HG03045 (cell line): ENCODE measurements around the gene TNC.

Source experiments
- ATAC-seq: cut with Tn5 transposase; IDR thresholded peaks from one replicate; pipeline ENCODE4 v1.9.1; 2021; ENCODE audit warnings: mild to moderate bottlenecking, moderate library complexity; ENCODE audit not compliant: unreplicated experiment

The TNC gene

GRCh38 chr9:115104908-115105307 lies 13.0 kb downstream of the TNC start:
- no peak for ATAC-seq

GRCh38 chr9:115103746-115104477 lies 14.0 kb downstream of the TNC start:
- ATAC-seq: no peak

GRCh38 chr9:115099901-115100300 lies 18.1 kb downstream of the TNC start:
- no peak for ATAC-seq

GRCh38 chr9:115098226-115098965 lies 19.6 kb downstream of the TNC start:
- no peak for ATAC-seq

- ATAC-seq: no peak
Observed at GRCh38 chr9:115093520-115093919, 24.4 kb downstream of the TNC start.

GRCh38 chr9:115090486-115090885 lies 27.5 kb downstream of the TNC start:
- no peak for ATAC-seq

- no peak for ATAC-seq
Observed at GRCh38 chr9:115088860-115089259, 29.1 kb downstream of the TNC start.

GRCh38 chr9:115086886-115087285 lies 31.1 kb downstream of the TNC start:
- no peak for ATAC-seq

GRCh38 chr9:115086461-115086860 lies 31.5 kb downstream of the TNC start:
- no peak for ATAC-seq

- ATAC-seq: no peak
Observed at GRCh38 chr9:115085773-115086377, 32.1 kb downstream of the TNC start.

GRCh38 chr9:115084709-115085108 lies 33.2 kb downstream of the TNC start:
- ATAC-seq: no peak

GRCh38 chr9:115084157-115084556 lies 33.8 kb downstream of the TNC start:
- no peak for ATAC-seq

- ATAC-seq: no peak
Observed at GRCh38 chr9:115080242-115080641, 37.7 kb downstream of the TNC start.

- ATAC-seq: no peak
Observed at GRCh38 chr9:115079156-115079555, 38.8 kb downstream of the TNC start.

- no peak for ATAC-seq
Observed at GRCh38 chr9:115073456-115073855, 44.5 kb downstream of the TNC start.

- no peak for ATAC-seq
Observed at GRCh38 chr9:115071176-115071575, 46.8 kb downstream of the TNC start.

GRCh38 chr9:115069771-115070170 lies 48.2 kb downstream of the TNC start:
- no peak for ATAC-seq

GRCh38 chr9:115069302-115069701 lies 48.7 kb downstream of the TNC start:
- no peak for ATAC-seq

GRCh38 chr9:115068031-115068430 lies 49.9 kb downstream of the TNC start:
- no peak for ATAC-seq

- ATAC-seq: no peak
Observed at GRCh38 chr9:115063058-115063845, 54.7 kb downstream of the TNC start.

- ATAC-seq: no peak
Observed at GRCh38 chr9:115058684-115059315, 59.2 kb downstream of the TNC start.
